DND-41 (cell line): Measurements from ENCODE around the gene RALGPS1.

Source experiments
- EZH2 ChIP-seq: IDR thresholded peaks from 3 replicates; pipeline ENCODE4 v1.6.1; 2012; ENCODE audit warnings: borderline replicate concordance, low read depth, mild to moderate bottlenecking, moderate library complexity, low read length, inconsistent platforms; ENCODE audit not compliant: severe bottlenecking
- TF ChIP-seq, protein P1 (sequence below): IDR thresholded peaks from 2 replicates; pipeline ENCODE4 v1.5.1; 2012; ENCODE audit warnings: borderline replicate concordance, low read length, moderate library complexity, mild to moderate bottlenecking; ENCODE audit not compliant: poor library complexity, severe bottlenecking; ENCODE audit errors: extremely low read depth

DNA sequence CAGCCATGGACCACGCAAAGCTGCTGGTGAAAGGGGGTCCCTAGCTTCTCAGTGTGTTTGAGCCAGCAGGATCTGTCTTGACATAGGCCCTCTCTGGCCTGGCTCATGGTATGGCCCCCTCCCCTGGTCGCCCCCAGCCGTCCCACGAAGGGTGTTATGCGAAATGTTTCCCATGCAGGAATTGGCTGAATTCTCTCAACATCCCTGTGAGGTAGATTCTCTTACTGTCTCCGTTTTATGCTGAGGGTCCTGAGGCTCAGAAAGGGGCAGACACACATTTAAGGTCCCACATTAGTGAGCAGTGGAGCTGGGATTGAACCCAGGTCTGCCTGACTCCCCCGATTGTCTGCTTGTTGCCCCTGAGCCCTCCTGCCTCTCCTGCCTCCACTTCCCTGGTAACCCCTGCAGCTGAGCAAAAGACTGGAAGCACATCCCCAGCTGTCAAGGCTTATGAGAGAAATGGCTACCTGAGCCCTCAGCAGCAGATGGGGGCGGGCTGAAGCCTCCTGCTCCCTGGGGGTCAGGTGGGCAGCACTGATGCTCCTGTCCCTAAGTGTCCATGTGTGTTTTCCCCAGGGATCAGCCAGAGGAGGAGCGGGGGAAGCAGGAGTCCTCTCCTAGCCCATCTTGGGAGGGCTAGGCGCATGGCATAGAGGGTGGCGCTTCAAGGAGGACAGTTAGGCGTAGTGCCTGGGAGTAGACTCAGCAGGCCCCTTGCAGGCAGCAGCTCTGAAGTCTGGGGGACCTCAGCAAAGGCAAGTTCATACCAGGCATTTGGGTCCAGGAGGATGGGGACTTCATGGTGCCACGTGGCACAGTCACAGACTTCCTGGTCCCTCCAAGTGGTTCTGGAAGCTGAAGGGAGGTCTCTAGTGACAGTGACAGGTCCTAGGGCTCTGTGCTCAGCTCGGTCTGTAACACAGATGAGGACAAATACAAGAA lies 301.0 kb downstream of the RALGPS1 start:
- TF ChIP-seq, protein P1, sequence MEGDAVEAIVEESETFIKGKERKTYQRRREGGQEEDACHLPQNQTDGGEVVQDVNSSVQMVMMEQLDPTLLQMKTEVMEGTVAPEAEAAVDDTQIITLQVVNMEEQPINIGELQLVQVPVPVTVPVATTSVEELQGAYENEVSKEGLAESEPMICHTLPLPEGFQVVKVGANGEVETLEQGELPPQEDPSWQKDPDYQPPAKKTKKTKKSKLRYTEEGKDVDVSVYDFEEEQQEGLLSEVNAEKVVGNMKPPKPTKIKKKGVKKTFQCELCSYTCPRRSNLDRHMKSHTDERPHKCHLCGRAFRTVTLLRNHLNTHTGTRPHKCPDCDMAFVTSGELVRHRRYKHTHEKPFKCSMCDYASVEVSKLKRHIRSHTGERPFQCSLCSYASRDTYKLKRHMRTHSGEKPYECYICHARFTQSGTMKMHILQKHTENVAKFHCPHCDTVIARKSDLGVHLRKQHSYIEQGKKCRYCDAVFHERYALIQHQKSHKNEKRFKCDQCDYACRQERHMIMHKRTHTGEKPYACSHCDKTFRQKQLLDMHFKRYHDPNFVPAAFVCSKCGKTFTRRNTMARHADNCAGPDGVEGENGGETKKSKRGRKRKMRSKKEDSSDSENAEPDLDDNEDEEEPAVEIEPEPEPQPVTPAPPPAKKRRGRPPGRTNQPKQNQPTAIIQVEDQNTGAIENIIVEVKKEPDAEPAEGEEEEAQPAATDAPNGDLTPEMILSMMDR: no peak
- TF ChIP-seq EZH2: no peak
